Activated CD4-positive, alpha-beta T cell treated with anti-CD3 and anti-CD28 coated beads, Interleukin-2, Interleukin-4, amounts not matched to agents 100 ng/mL and 50 ng/mL, durations not matched to agents 16 hours and 8 hours (primary cell): ENCODE results near the gene SLC2A11.

Source experiments
- DNase-seq: peaks from one replicate; pipeline ENCODE4 v3.0.0-alpha.2; 2020; ENCODE audit warnings: low spot score

Gene SLC2A11

DNA sequence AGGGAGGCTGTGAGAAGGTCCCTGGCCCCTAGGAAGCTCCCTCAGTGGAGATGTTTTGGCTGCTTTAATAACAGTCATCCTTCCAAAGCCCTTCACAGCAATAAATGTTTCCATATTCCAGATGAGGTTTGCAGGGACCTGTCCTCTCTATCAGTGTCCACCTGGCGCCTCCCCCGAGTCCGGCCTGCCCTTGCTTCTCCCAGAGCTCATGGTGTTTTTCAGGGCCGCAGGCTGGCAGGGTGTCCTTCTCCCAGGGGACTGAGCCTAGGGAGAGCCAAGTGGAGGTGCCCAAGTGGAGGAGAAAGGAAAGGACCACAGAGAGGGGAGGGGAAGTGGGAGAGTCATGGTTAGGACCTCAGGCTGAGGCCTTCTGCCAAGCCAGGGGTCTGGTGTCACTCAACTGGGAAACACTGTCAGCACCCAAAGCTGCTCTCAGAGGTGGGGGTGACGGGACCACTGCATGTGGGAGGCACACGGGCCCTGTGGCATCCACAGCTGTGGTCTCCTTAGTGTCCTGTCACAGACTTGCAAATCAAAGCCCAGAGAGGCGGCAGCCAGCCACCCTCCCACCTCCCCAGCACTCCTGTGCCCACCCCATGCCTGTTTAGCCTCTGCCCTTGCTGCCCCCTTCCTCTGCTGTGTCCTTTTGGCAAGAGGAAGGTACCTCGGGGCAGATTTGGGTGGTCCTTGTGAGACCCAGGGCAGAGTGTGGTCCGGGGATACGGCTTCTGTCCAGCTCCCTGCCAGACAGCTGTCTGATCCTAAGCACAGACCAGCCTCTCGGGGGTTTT lies 25.3 kb upstream of the SLC2A11 start:
- no peak for DNase-seq

DNA sequence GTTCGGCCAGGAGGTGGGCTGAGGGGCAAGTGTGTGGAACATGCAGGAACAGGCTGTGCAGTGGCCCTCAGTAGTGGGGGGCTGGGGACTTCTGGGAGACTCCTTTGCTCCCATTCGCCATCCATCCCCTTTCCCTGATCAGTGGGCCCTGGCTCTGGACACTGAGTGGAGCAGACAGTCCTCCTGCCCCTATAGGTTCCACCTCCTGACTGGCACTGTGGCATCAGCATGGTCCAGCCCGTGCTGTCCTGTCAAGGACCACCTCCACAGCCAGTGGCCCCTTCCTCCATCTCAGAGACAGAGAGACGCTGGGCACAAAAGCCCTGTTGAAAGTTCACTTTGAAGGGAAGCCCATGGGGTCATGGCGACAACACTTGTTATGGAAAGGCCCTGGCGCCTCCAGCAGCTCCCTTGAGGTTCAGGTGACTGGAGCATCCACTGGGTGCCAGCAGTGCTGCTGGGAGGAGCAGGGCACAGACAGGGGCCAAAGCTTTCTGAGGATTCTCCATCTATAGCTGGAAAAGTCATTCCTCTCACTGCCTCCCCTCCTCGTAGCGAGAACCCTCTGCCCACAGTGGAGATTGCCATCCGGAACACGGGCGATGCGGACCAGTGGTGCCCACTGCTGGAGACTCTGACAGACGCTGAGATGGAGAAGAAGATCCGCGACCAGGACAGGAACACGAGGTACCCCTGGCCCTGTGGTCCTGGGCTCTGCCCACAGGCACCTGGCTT lies 24.5 kb upstream of the SLC2A11 start:
- DNase-seq = no peak

DNA sequence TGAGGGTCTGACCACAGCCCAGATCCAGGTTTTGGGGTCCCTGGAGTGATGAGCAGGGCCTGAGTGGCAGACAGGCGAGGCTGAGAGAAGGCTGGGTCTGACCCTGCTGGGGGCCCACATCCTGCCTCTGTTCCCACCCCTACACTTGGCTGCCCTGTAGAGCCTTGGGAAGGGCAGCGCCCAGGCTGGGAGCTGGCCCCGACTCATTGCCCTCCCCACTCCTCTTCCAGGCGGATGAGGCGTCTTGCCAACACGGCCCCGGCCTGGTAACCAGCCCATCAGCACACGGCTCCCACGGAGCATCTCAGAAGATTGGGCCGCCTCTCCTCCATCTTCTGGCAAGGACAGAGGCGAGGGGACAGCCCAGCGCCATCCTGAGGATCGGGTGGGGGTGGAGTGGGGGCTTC lies 23.8 kb upstream of the SLC2A11 start:
- no peak for DNase-seq

DNA sequence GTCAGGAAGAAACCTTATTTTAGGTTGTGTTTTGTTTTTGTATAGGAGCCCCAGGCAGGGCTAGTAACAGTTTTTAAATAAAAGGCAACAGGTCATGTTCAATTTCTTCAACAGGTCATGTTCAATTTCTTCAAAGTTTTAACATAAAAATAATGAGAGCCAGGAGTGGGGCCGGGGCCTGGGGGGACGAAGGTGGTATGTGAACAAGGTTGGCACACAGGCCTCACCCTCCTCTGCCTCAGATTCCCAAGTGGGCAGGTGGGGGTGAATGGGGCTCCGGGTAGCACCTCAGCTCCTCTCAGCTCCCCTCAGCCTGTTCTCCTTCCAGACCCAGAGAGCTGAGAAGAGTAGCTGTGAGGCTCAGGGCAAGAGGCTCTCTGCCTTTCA lies 23.3 kb upstream of the SLC2A11 start:
- DNase-seq = no peak

DNA sequence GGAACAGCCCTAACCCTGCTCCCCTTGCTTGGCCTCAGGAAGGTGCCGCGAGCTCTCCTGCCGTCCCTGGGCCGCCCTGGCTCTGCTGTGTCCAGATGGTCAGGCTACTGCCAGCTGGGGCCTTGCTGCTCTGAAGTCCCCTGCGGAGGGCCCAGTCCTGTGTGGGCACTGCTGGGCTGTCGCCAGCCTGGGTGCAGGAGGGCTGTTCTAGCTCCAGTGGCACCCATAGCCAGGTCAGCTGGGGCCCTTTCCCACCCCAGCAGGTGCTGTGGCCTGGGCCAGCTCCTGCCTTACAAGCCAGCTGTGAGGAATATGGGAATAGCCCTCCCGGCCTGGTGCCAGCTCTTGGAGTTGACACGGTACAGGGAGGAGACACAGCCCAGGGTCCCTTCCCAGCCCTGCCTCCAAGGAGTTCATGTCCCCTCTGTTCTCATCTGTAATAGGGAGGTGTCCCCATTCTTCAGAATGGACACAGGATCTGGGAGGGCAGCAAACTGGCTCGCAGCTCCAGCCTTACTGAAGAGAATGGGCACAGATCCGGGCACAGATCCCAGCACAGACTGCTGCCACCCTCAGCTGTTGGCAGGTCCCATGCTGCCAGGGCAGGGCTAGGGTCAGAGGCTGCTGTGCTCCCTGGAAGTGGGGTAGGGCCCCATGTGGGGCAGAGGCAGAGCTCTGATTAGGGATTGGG lies 22.7 kb upstream of the SLC2A11 start:
- no peak for DNase-seq

DNA sequence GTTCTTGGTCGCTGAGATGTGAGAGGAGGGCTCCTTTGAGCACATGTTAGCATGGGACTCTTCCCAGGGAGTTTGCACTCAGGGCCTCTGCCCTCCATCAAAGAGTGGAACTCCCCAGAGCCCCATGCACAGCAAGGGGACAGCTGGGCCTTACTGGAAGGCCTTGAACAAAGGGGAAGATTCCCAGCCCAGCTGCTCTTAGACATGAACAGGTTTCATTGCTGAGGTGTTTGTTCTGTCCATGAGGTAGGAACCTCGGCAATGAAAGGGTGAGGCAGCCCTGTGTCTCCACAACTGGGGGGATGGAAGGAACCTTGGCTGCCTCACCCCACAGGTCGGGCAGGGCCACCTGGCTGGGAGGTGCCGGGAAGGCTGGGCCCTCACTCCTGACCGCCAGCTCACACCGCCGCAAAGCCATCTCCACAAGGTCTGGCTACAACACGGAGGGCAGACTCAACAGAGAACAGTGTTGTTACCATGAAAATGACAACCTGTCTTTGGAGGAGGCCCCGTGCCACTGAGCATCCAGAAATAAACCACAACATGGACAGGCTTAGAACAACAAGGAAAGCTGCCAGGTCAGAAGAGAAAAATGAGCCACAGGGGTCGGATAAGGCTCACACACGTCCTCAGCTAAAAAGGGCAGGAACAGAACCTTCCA lies 22.1 kb upstream of the SLC2A11 start:
- DNase-seq = no peak

DNA sequence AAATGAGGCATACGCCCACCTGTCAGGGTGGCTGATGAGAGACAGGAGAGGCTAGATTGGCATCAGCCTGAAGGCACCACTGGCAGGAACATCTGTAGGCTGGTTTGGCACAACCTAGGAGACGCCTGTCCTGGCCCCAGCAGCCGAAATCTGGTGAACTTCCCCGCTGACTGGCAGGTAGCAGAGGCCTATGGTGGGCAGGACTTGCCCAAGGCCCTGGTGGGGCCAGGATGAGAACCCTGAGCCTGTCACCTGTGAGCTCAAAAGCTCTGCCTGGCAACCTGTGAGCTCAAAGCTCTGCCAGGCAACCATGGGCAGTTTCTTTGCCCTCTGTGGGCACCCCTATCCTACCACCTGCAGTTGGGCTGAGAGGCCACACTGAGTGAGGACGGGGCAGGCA lies 21.4 kb upstream of the SLC2A11 start:
- no peak for DNase-seq

DNA sequence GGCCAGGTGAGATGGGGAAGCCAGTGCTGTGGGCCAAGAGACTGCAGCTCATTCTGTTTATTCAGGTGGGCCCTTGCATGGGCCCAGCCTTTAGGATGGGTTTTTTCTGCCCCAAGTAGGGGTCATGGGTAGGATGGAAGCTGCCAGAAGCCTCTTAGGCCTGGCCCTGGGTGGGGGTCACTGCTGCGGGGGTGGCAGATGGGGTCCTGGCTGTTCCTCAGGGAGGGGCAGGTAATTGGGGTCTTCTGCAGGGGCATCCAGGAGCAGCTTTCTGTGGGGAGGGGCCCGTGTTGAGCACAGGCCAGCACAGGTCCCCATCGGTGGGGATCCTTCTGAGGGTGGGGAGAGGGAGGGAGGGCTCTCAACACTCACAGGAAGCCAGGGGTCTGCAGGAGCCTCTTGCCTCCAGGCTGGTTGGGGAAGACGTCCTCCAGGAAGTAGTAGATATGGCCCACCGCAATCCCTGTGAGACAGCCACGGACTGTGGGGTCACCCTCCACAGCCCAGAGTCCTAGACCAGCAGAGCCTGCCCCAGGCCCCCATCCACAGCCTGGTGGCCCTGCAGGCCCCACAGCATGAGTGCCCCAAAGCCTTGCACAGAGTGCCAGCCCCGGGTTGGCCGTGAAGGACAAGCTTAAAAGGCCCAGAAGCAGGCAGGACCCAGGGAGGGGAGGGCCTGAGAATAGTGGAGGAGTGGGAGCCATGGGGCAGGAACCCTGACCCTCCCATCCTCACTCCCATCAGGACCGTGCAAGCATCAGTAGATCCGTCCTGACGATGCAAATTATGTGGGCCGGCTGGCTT lies 20.8 kb upstream of the SLC2A11 start:
- DNase-seq = no peak

DNA sequence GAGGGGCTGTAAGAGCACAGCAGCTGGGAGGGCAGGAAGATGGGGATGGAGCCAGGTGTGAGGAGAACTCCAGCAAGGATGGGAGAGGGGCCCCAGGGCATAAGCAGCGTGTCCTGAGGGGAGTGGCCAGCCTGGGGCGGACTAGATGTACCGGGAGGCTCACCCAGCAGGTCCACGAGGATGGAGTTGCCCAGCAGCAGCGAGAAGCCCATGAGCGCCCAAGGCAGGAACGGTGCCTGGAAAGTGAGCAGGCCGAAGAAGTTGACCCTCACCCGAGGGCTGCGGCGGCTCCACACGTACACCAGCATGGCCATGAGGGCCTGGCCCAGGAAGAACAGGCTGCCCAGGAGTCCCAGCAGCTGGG lies 20.2 kb upstream of the SLC2A11 start:
- DNase-seq = no peak

DNA sequence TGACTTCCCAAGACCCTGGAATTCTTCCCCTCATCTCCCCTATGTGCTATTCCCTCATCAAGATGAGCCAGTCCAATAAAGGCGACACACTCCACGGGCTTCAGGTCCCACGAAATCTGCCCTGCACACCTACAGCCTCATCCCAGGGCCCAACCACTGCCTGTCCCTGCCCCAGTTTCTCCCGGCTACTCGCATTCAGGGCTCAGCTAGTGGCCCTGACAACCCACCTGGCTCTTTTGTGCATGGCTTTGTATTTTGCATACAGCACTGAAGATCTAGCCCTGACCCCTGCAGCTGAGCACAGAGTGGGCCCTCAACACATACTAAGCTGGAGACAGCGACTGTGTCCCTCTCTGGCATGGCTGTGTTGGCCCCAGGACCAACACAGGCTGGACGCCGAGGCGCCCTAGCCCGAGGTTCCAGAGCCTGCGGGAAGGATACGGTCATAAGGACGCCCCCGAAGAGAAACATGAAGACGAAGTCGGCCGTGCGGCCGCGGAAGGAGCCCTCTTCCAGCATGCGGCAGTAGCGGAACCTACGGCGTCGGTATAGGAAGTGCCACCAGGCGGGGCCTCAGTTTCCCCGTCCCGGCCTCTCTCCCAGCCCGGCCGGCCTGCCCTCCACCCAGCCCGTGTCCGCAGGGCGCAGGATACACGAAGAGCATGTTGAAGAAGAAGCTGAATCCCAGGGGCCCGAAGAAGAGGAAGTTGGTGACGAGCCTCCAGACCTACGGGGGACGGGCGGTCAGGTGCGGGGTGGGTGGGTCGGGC lies 19.6 kb upstream of the SLC2A11 start:
- no peak for DNase-seq

DNA sequence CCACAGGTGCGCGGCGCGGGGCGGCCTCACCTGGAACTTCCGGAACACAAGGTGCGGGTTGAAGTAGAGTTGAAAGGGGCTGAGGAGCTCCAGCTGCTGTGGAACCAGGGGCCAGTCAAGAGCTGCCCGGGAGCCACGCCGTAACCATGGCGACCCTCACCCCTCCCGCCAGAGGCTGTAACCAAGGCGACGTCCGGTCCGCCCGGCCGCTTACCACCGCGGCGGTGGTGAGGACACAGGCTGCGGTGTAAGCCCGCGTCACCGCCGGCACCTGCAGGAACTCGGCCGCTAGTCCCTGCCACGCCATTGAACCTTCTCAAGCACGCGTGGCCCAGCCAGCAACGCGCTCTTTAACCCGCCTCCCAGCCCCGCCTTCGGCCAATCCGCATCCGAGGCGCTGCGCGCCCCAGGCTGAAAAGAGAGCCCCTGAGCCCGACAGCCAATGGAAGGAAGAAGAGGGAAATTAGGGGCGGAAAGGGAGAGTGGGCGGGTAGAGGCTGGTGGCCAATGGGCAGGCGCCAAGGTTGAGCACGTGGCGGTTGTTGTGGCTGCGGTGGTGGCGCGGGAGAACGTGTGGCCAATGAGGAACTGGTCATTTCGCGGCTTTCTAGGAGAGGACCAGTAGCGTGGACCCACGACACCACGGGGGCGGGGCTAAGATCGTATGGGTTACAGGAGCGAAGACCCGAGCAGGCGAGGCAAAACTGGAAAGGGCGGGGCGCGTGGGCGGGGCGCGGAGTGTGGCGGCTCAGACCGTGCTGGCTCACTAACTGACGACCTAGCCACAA lies 18.8 kb upstream of the SLC2A11 start, which contains the start of gene DERL3:
DERL3 (minus strand) TSS at position 326 of the 788 bp plus-strand sequence; CDS start at position 307, 19 bp downstream.
- DNase-seq = peak; percentile 99

DNA sequence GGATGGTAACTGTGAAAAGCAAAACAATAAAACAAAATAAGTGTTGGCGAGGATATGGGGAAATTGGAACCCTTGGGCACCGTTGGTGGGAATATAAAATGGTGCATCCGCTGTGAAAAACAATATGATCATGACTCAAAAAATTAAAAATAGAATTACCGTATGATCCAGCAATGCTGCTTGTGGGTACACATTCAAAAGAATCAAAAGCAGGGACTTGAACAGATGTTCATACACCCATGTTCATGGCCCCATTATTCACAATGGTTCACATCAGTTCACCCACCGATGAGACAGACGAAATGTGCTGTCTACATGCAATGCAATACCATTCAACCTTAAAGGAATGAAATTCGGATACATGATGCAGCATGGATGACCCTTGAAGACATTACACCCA lies 17.6 kb upstream of the SLC2A11 start:
- DNase-seq = no peak

DNA sequence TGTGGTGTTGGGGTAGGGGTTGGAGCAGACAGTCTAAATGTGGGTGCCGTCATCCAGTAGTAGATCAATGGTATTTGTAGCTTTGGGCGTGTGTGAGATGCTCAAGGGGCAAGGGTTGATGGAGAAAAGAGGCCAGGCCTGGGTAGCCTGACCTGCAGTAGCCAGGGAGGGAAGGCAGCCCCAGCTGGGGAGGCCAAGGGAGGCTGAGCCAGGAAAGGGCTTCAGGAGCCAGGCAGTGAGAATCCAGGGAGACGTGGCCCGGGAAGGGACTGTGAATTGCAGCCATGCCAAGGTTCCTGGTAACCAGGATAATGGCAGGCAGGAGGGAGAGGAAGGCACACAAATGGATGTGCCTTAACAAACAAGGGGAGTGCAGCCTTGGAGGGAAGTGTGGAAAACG lies 16.4 kb upstream of the SLC2A11 start:
- DNase-seq = no peak

DNA sequence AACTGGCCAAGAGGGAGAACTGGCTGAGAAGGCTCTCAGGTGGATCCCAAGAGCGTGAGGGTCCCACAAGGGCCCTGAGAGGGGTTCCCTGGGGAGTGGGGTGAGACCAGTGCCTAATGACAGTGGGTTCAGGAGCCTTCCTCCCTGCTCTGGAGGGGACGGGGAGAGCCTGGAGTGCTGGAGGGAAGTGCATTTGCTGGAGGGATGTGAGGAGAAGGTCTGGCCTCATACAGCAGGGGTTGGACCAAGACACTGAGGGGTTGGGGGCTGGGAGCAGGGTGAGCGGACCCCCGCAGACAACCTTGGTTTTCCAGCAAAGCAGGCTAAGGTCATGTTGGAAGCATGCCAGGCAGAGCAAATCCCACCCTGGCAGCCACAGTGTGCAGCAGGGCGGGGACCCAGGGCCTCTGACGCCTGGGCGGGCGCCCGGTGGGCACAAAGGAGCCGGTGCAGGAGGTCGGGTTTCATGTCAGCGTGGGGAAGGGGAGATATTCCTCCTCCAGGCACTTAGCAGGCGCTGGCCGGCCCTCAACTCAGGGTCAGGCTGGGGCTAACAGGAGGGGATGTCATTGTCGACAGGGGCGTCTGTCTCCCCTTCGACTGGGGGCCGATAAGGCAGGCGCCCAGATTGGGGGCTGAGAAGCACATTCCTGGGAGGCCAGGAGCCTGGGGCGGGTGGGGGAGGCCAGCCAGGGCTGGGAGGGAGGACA lies 15.8 kb upstream of the SLC2A11 start:
- DNase-seq = no peak

DNA sequence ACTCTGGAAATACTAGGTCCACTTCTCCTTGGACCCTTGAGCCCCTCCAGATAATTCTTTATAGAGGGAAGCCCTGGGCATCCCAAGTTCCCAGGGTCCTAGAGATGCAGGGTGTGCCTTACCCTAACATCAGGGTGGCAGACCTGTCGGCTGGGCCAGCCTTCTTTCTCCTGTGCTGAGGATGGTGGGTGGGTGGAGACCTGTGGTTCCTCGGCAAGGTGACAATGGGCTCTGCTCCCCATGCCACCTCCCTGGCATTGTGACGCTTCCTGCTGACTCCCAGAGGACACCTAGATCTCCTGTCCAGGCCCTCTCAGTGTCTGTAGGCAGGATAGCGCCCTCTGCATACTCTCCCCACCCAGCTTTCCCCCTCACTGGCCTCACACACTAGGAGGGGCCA lies 15.1 kb upstream of the SLC2A11 start:
- no peak for DNase-seq

DNA sequence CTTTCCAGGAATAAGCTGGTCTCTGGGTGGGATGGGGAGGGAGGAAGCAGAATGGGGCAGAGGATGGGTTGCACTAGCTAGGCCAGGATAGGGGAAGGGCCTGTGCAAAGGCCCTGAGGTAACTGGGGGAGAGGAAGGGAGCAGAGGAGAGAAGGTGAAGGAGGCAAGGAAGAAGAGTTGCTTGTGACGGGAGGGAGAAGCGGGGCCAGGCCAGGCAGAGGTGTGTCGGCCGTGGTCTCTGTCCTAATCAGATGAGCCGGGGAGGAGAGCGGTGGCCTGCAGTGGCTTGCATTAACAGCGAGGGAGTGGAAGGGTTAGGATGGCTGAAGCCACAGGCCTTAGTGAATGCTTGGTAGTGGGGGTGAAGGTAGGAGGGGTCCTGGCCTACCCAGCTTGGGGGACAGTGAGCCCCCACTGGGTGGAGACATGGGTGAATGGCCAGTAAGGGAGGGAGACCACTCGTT lies 12.9 kb upstream of the SLC2A11 start:
- DNase-seq = no peak

DNA sequence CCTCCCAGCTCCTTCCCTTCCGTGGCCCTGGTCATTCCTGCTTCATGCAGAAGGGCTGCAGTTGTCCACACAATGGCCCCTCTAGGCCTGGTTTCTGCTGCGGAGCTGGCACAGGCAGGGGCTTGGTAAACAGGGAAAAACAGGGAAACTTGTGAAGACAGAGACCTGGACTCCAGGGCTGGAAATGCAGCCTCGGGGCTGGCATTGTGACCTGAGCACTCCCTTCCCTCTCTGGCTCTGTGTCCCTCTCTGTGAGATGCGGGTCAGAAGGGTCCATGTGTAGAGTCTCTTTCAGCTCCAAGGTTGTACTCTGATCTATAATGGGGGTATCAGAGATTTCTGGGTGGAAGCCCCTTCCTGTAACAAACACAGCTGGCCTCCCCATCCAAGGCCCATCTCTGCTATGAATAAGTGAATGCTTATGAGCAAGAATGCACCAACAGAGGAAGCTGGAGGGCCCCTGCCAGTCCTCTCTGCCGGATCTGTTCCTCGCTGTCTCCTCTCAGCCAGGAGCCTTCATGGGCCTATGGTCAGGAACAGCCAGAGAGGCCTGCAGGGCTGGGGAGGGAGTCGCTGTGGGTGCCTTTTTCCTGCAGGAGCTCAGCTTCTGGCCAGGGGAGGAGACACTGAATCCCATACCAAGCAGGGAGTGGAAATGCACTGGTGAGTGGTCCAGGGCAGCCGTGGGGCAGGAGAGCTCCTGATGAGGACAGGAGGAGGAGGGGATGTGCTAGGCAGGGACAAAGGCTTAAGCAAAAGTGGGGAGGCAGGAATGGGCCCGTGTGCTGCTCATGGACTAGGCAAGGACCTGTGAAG lies 12.2 kb upstream of the SLC2A11 start:
- no peak for DNase-seq

DNA sequence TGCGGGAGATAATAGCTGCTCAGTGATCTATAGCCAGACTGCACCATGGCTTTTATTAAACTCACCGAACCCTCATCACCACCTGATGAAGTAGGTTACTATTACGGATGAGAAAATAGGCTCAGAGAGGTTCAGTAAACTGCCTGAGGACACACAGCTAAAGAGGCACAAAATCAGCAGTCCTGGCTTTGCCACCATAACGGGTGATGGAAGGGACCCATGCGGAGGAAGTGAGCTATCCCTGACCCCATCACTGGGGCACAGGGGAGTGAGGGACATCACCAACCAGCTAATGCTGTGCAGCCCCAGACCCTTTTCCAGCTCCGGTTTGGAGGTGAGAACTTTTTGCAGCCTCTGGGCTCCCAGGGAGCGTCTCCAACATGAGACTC lies 11.6 kb upstream of the SLC2A11 start:
- DNase-seq = no peak
